ACC112 (cell line): ENCODE results near the gene DNAAF9.

Source experiments
- H2AFZ ChIP-seq: fragments of 200-600 bp; sonication (generic); one replicate; pipeline ENCODE4 v1.6.0; 2017; ENCODE audit warnings: antibody characterized with exemption, low read length; ENCODE audit not compliant: unreplicated experiment
- H3K27ac ChIP-seq: fragments of 200-600 bp; sonication (generic); 2 replicates; pipeline ENCODE4 v1.5.1; 2014; ENCODE audit warnings: low read depth, mild to moderate bottlenecking, antibody characterized with exemption, low read length, moderate library complexity
- H3K27me3 ChIP-seq: fragments of 200-600 bp; sonication (generic); 2 replicates; pipeline ENCODE4 v1.6.1; 2014; ENCODE audit warnings: mild to moderate bottlenecking, antibody characterized with exemption, low read length, moderate library complexity, mixed read lengths; ENCODE audit not compliant: insufficient read depth
- H3K36me3 ChIP-seq: fragments of 200-600 bp; sonication (generic); 2 replicates; pipeline ENCODE4 v1.6.1; 2016; ENCODE audit warnings: mild to moderate bottlenecking, antibody characterized with exemption, low read length, moderate library complexity, mixed read lengths; ENCODE audit not compliant: insufficient read depth
- H3K4me1 ChIP-seq: fragments of 200-600 bp; sonication (generic); one replicate; pipeline ENCODE4 v1.6.1; 2016; ENCODE audit warnings: low read length, mixed read lengths; ENCODE audit not compliant: insufficient read depth, unreplicated experiment, control insufficient read depth
- H3K4me3 ChIP-seq: fragments of 200-600 bp; sonication (generic); 2 replicates; pipeline ENCODE4 v1.5.1; 2014; ENCODE audit warnings: mild to moderate bottlenecking, low read depth, low read length
- H3K79me2 ChIP-seq: fragments of 200-600 bp; sonication (generic); one replicate; pipeline ENCODE4 v1.6.0; 2016; ENCODE audit warnings: low read length; ENCODE audit not compliant: control insufficient read depth, unreplicated experiment, insufficient read depth

Gene DNAAF9

DNA sequence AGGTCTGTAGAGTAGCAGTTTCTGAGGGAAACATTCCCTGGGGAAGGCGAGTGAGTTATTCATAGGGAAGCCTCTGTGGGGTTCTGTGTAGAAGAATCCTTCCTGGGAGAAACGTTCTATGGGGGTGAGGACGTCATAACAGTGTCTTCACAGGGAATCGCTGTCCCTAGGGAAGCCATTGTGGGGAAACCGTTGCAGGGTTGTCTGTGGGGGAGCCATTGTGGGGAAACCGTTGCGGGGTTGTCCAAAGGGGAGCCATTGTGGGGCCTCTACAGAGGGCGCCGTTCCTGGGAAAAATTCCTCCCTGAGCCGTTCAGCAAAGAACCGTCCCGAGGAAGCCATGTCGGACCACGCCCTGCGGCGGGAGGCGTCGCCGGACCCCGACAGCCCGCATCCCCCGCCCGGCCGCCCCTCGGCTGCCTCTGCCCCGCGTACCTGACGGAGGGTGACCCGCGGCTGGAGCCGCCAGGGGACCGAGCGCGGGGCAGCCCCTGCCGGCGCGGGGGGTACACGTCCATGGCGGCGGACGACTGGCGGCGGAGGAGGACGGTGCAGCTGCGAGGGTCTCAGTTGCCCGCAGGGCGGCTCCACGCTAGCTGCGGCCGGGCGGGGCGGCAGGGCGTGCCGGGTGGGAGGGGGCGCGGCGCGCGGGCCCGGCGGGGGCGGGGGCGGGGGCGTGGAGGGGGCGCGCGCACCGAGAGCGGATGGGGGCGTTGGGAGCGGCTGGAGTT, at the start of gene DNAAF9:
Gene DNAAF9, minus strand, starts transcription at position 630 of the 731 bp plus-strand sequence. Its CDS starts 112 bp downstream, at position 518.
- Histone ChIP-seq H3K4me1 (peaks cover 7% of the 10 kb centered on the region), H3K27ac (peak within 1 kb of the TSS; percentile 57), H3K4me3 (peak within 1 kb of the TSS; percentile 93), H3K36me3 (no peaks in the 10 kb centered on the region), H2AFZ (peak within 1 kb of the TSS; percentile 98), H3K27me3 (no peaks in the 10 kb centered on the region), H3K79me2 (peaks cover 48% of the 10 kb centered on the region)

DNA sequence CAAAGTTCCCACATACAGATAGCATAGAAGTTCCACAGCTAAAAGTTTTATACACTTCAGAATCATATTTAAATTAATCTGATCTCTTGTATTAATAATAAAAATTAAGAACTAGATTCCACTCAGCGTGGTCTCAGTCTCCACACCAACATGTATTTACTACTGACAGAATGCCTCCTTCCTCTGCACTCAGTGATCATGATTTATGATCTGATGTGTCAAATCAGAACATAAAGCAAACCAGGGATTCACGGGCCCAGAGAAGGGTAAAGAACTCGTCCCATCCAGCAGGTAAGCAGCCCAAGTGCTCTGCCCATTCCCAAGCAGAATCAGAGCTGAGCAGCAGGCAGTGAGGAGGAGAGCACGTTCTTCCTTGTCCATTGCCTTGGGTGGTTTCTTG, 49.2 kb upstream of the DNAAF9 start:
- no peaks in the 10 kb centered on the region for H3K79me2 ChIP-seq
- no peak overlapping the region for H3K4me3 ChIP-seq
- no peak overlapping the region for H3K27ac ChIP-seq
- H2AFZ ChIP-seq: no peak overlapping the region
- H3K36me3 ChIP-seq: no peaks in the 10 kb centered on the region
- peaks cover 26% of the 10 kb centered on the region for H3K27me3 ChIP-seq
- H3K4me1 ChIP-seq: no peaks in the 10 kb centered on the region

- no peak overlapping the region for H3K27ac ChIP-seq
- no peaks in the 10 kb centered on the region for H3K79me2 ChIP-seq
- no peak overlapping the region for H2AFZ ChIP-seq
- no peaks in the 10 kb centered on the region for H3K36me3 ChIP-seq
- H3K4me1 ChIP-seq: no peaks in the 10 kb centered on the region
- no peak overlapping the region for H3K4me3 ChIP-seq
- H3K27me3 ChIP-seq: peaks cover 31% of the 10 kb centered on the region
These were observed 47.4 kb upstream of the DNAAF9 start for GRCh38 chr20:3454831-3455230.

DNA sequence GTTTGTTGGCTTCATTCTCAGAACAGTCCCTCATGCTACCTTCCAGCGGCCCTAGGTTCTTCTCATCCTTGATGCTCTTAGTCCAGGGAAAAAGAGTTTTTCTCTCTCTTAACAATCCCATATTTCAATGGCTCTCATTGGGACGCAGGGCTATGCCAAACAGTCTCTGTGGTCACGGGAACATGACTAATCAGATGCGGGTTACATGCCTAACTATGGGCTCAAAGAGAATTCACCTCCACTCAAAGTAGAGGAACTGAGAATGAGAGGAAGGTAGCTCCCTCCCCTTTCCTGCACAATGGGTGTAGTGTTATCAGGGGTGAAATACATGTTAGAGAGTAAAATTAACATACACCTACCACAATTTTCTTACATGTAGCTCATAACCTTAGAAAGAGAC, 45.2 kb upstream of the DNAAF9 start:
- peaks cover 30% of the 10 kb centered on the region for H3K27me3 ChIP-seq
- no peak overlapping the region for H3K27ac ChIP-seq
- H3K36me3 ChIP-seq: no peaks in the 10 kb centered on the region
- no peak overlapping the region for H3K4me3 ChIP-seq
- H3K79me2 ChIP-seq: no peaks in the 10 kb centered on the region
- no peaks in the 10 kb centered on the region for H3K4me1 ChIP-seq
- no peak overlapping the region for H2AFZ ChIP-seq

- H3K4me1 ChIP-seq: no peaks in the 10 kb centered on the region
- no peaks in the 10 kb centered on the region for H3K79me2 ChIP-seq
- H3K27ac ChIP-seq: no peak overlapping the region
- H2AFZ ChIP-seq: no peak overlapping the region
- no peaks in the 10 kb centered on the region for H3K36me3 ChIP-seq
- no peak overlapping the region for H3K4me3 ChIP-seq
- peaks cover 30% of the 10 kb centered on the region for H3K27me3 ChIP-seq
These were observed 44.7 kb upstream of the DNAAF9 start for GRCh38 chr20:3452136-3452535.

- Histone ChIP-seq H2AFZ (no peak overlapping the region), H3K27ac (no peak overlapping the region), H3K79me2 (no peaks in the 10 kb centered on the region), H3K4me1 (no peaks in the 10 kb centered on the region), H3K36me3 (no peaks in the 10 kb centered on the region), H3K27me3 (peaks cover 36% of the 10 kb centered on the region), H3K4me3 (no peak overlapping the region)
These were observed 41.9 kb upstream of the DNAAF9 start for GRCh38 chr20:3449319-3449718.

DNA sequence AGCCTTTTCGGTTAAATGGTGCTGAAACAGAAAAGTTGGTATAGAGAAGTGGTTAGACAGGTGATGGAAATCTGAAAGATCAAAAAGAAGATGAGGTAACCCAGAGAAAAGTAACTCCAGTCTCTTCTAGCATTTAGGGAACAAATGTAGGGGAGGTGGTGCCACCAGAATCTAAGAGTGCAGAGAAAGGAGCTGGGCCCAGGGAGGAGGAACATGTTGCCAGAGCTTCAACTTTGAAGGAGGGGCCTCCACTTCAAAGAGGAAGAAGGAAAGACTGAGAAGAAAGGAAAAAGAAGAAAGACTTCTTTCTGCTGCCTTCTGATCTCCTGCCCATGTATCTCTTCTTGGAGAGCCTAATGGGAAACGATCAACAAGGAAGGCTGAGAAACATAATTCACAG, 39.9 kb upstream of the DNAAF9 start:
- Histone ChIP-seq H3K36me3 (no peaks in the 10 kb centered on the region), H3K79me2 (no peaks in the 10 kb centered on the region), H2AFZ (no peak overlapping the region), H3K27ac (no peak overlapping the region), H3K4me3 (no peak overlapping the region), H3K4me1 (no peaks in the 10 kb centered on the region), H3K27me3 (peaks cover 27% of the 10 kb centered on the region)

GRCh38 chr20:3446779-3447178, 39.3 kb upstream of the DNAAF9 start:
- H2AFZ ChIP-seq: no peak overlapping the region
- H3K4me3 ChIP-seq: no peak overlapping the region
- no peaks in the 10 kb centered on the region for H3K4me1 ChIP-seq
- no peaks in the 10 kb centered on the region for H3K79me2 ChIP-seq
- H3K27me3 ChIP-seq: peaks cover 21% of the 10 kb centered on the region
- H3K27ac ChIP-seq: no peak overlapping the region
- H3K36me3 ChIP-seq: no peaks in the 10 kb centered on the region

GRCh38 chr20:3436864-3437574, 29.6 kb upstream of the DNAAF9 start:
- Histone ChIP-seq H2AFZ (no peak overlapping the region), H3K4me3 (no peak overlapping the region), H3K79me2 (no peaks in the 10 kb centered on the region), H3K4me1 (no peaks in the 10 kb centered on the region), H3K36me3 (no peaks in the 10 kb centered on the region), H3K27ac (no peak overlapping the region), H3K27me3 (peaks cover 7% of the 10 kb centered on the region; the same call in 1 of the 2 replicates)

- no peaks in the 10 kb centered on the region for H3K4me1 ChIP-seq
These were observed 26.8 kb upstream of the DNAAF9 start for GRCh38 chr20:3434232-3434631.

GRCh38 chr20:3433744-3434143, 26.3 kb upstream of the DNAAF9 start:
- Histone ChIP-seq H3K27ac (no peak overlapping the region), H3K79me2 (no peaks in the 10 kb centered on the region), H2AFZ (no peak overlapping the region), H3K4me3 (no peak overlapping the region), H3K27me3 (no peaks in the 10 kb centered on the region), H3K4me1 (no peaks in the 10 kb centered on the region), H3K36me3 (no peaks in the 10 kb centered on the region)

More at GRCh38 chr20:3434232-3434631, 26.8 kb upstream of the DNAAF9 start:
- H3K79me2 ChIP-seq: no peaks in the 10 kb centered on the region
- H2AFZ ChIP-seq: no peak overlapping the region
- H3K27me3 ChIP-seq: peaks cover 3% of the 10 kb centered on the region; the same call in 1 of the 2 replicates
- no peak overlapping the region for H3K27ac ChIP-seq
- H3K4me3 ChIP-seq: no peak overlapping the region
- H3K36me3 ChIP-seq: no peaks in the 10 kb centered on the region
